ENCODE measurements around the gene LYVE1.

DNA sequence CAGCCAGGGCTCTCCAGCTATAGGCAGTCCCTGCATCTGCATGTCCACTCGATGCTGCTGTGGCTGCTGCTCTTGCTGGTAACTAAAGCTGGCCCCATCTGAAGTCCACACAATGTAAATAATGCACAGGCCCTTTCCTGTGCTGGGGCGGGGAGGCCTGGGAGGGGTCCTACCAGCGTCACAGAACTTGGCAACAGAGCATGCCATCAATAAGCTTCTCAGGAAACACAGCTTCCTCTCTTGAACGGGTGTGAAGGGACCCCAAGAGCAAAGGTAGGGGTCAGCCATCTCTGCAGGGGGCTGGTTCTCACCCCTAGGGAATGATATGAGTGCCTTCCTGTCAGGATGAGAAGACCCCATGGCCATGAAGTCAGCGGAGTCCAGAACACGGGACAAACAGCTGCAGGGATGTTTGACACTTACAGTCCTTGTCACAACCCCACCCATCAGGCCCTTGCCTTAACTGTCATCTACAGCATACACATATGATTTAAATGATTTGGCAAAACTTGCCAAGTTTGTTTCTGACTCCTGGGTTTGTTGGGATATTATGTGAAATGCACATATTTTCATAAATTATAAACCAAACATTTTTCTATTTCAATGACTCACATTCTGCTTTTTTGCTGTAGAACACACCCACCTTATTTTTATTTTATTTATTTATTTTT is 39.1 kb upstream of the LYVE1 start:
- TF ChIP-seq RCOR1 (IDR thresholded peaks at IDR 0.05; ENCODE audit: low read length) (no peak), RFX5 (IDR thresholded peaks at IDR 0.05; ENCODE audit: low read length) (no peak), MXI1 (IDR thresholded peaks at IDR 0.05; ENCODE audit: low read depth, low read length) (no peak), RXRA (IDR thresholded peaks at IDR 0.05; ENCODE audit: borderline replicate concordance, low read depth) (no peak)
- TF ChIP-seq, protein P1, sequence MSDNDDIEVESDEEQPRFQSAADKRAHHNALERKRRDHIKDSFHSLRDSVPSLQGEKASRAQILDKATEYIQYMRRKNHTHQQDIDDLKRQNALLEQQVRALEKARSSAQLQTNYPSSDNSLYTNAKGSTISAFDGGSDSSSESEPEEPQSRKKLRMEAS (IDR thresholded peaks at IDR 0.05; ENCODE audit: low read depth), result no peak
